Neuronal stem cell (in vitro differentiated cells): ENCODE results near the gene COL2A1.

Source experiments
- DNase-seq: peaks from one replicate; pipeline ENCODE4 v3.0.0-alpha.2; 2013; ENCODE audit warnings: low spot score
- H2AFZ ChIP-seq: one replicate; pipeline ENCODE4 v1.6.1; 2013; ENCODE audit warnings: mild to moderate bottlenecking, low read length, inconsistent platforms
- H2AK5ac ChIP-seq: 2 replicates; pipeline ENCODE4 v1.6.1; 2013; ENCODE audit warnings: low read depth, mild to moderate bottlenecking, inconsistent platforms, low read length, moderate library complexity, mixed read lengths
- H2BK120ac ChIP-seq: 2 replicates; pipeline ENCODE4 v1.6.1; 2013; ENCODE audit warnings: low read depth, mild to moderate bottlenecking, inconsistent platforms, low read length, moderate library complexity, mixed read lengths
- H2BK12ac ChIP-seq: one replicate; pipeline ENCODE4 v1.6.1; 2013; ENCODE audit warnings: low read length, inconsistent platforms
- H2BK15ac ChIP-seq: 2 replicates; pipeline ENCODE4 v1.6.1; 2013; ENCODE audit warnings: mild to moderate bottlenecking, low read length, inconsistent platforms, mixed read lengths
- H2BK5ac ChIP-seq: one replicate; pipeline ENCODE4 v1.6.1; 2013; ENCODE audit warnings: inconsistent platforms, mild to moderate bottlenecking, low read length, moderate library complexity
- H3K14ac ChIP-seq: one replicate; pipeline ENCODE4 v1.6.1; 2013; ENCODE audit warnings: low read length, inconsistent platforms
- H3K18ac ChIP-seq: 2 replicates; pipeline ENCODE4 v1.6.1; 2013; ENCODE audit warnings: low read length, inconsistent platforms
- H3K23ac ChIP-seq: 2 replicates; pipeline ENCODE4 v1.6.1; 2013; ENCODE audit warnings: low read depth, mild to moderate bottlenecking, mixed read lengths, low read length, inconsistent platforms; ENCODE audit not compliant: poor library complexity
- H3K27ac ChIP-seq: replicated peaks from 3 replicates; pipeline ENCODE4 v1.5.1; 2013; ENCODE audit warnings: low read length, inconsistent platforms
- H3K27me3 ChIP-seq, 3 experiments: 2 replicates each; pipeline ENCODE4 v1.6.1; 2013; ENCODE audit warnings: low read length in 3 of 3, mild to moderate bottlenecking in 2 of 3, inconsistent platforms in 1 of 3, low read depth in 1 of 3, mixed read lengths in 1 of 3, moderate library complexity in 1 of 3; ENCODE audit not compliant: control insufficient read depth in 3 of 3, insufficient read depth in 3 of 3
- H3K36me3 ChIP-seq, 2 donors: replicated peaks in 1 of 2; 2 replicates each; pipeline ENCODE4 v1.6.1; 2013; ENCODE audit warnings: low read length in 2 of 2; ENCODE audit not compliant: control insufficient read depth in 2 of 2, insufficient read depth in 2 of 2
- H3K4ac ChIP-seq: 2 replicates; pipeline ENCODE4 v1.6.1; 2013; ENCODE audit warnings: inconsistent platforms, mild to moderate bottlenecking, low read length, moderate library complexity
- H3K4me1 ChIP-seq, 2 donors: 1 replicate in 1 of 2; 2 replicates in 1 of 2; pipeline ENCODE4 v1.6.1; 2013; ENCODE audit warnings: low read length in 2 of 2, low read depth in 1 of 2; ENCODE audit not compliant: control insufficient read depth in 2 of 2, insufficient read depth in 1 of 2
- H3K4me2 ChIP-seq: one replicate; pipeline ENCODE4 v1.6.1; 2013; ENCODE audit warnings: mild to moderate bottlenecking, low read length, inconsistent platforms; ENCODE audit not compliant: insufficient read depth, poor library complexity, severe bottlenecking
- H3K4me3 ChIP-seq, 2 donors: 2 replicates each; pipeline ENCODE4 v1.5.1; 2013; ENCODE audit warnings: low read length in 2 of 2, mild to moderate bottlenecking in 2 of 2, inconsistent platforms in 1 of 2, moderate library complexity in 1 of 2
- H3K79me1 ChIP-seq: one replicate; pipeline ENCODE4 v1.6.1; 2013; ENCODE audit warnings: low read depth, mild to moderate bottlenecking, inconsistent platforms, low read length, moderate library complexity
- H3K9ac ChIP-seq: one replicate; pipeline ENCODE4 v1.6.1; 2013; ENCODE audit warnings: mild to moderate bottlenecking, low read depth, low read length, inconsistent platforms; ENCODE audit not compliant: poor library complexity
- H3K9me3 ChIP-seq, 2 donors: replicated peaks in 1 of 2; 2 replicates each; pipeline versions ENCODE3 to v1.6.1; 2013; ENCODE audit warnings: low read length in 2 of 2, mild to moderate bottlenecking in 2 of 2, inconsistent platforms in 1 of 2, low read depth in 1 of 2, mixed read lengths in 1 of 2, moderate library complexity in 1 of 2; ENCODE audit not compliant: control insufficient read depth in 2 of 2, insufficient read depth in 1 of 2
- H4K8ac ChIP-seq: one replicate; pipeline ENCODE4 v1.6.1; 2013; ENCODE audit warnings: low read depth, mild to moderate bottlenecking, inconsistent platforms, low read length, moderate library complexity
- H4K91ac ChIP-seq: one replicate; pipeline ENCODE4 v1.6.1; 2013; ENCODE audit warnings: low read length, low read depth, mild to moderate bottlenecking, inconsistent platforms; ENCODE audit not compliant: poor library complexity
- WGBS, 2 donors: extraction: QIAGEN DNeasy Blood & Tissue Kit; methylation state at CpG; one replicate each; pipeline ENCODE4 v1.1.7; 2013; ENCODE audit warnings: missing lambda C conversion rate in 2 of 2, mixed read lengths in 1 of 2; ENCODE audit not compliant: insufficient read length in 2 of 2, insufficient replicate concordance in 1 of 2; ENCODE audit errors: extremely low coverage in 2 of 2; 5-methylcytosine and 5-hydroxymethylcytosine counted together

COL2A1 gene

DNA sequence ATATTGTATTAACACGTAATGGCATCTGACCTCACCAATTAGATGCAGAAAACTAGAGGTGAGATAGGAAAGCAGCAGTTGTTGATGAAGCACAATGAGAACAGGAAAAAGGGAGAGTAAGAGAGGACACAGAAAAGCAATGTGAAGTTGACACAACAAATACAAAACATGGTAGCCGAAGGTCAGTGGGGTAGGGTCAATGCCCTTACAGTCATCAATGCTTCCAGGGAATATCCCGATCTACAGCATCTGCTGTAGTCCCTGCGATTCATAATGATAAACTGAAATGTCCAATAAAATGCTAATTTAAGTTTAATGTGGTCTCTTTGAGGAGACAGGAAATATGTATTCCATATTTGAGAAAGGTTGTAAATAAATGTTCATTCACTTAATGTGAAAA, 2.9 kb upstream of the COL2A1 start:
- no peak overlapping the region for H2BK15ac ChIP-seq
- no peak overlapping the region for H3K23ac ChIP-seq
- no peak overlapping the region for H3K14ac ChIP-seq
- no peak overlapping the region for H3K27ac ChIP-seq
- no peak overlapping the region for H3K4me3 ChIP-seq
- H2BK120ac ChIP-seq: no peak overlapping the region
- no peak overlapping the region for H2BK12ac ChIP-seq
- no peak overlapping the region for H3K18ac ChIP-seq
- no peak overlapping the region for H3K9ac ChIP-seq
- no peak overlapping the region for H2AK5ac ChIP-seq
- H3K4me2 ChIP-seq: no peak overlapping the region
- no peaks in the 10 kb centered on the region for H3K36me3 ChIP-seq
- no CpG with 5 or more reads among the region's 4 CpGs for WGBS, 2 donors
- H3K9me3 ChIP-seq: no peaks in the 10 kb centered on the region
- H3K27me3 ChIP-seq: peaks cover 0 to 5% (median 4%) of the 10 kb centered on the region in 3 experiments
- peaks cover 12 to 22% of the 10 kb centered on the region in 2 donors for H3K4me1 ChIP-seq
- DNase-seq: no peak
- no peaks in the 10 kb centered on the region for H3K79me1 ChIP-seq
- H4K8ac ChIP-seq: no peak overlapping the region
- no peak overlapping the region for H4K91ac ChIP-seq
- H2AFZ ChIP-seq: no peak overlapping the region
- H3K4ac ChIP-seq: no peak overlapping the region
- no peak overlapping the region for H2BK5ac ChIP-seq

DNA sequence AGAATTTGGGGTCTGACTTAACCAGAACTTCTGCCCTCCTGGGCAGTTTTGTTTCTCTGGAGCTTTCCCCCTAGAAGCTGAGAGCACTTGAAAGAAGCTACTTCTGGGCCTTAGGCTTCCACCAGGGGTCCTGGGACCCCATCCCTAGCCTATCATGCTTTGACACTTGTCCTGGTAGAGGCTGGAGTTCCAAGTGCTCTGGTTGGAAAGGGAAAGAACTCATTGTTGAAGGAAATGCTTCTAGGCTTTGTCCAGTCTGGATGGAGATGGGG, 1.4 kb upstream of the COL2A1 start:
- H4K8ac ChIP-seq: no peak overlapping the region
- no peak overlapping the region for H3K9ac ChIP-seq
- peak overlapping the region; percentile 86 for H3K4me2 ChIP-seq
- no peak overlapping the region for H3K14ac ChIP-seq
- peak overlapping the region; percentile 93 for H2BK12ac ChIP-seq
- no peak overlapping the region for H3K4ac ChIP-seq
- peaks cover 22 to 24% of the 10 kb centered on the region in 2 donors for H3K4me1 ChIP-seq
- H2AFZ ChIP-seq: peak overlapping the region; percentile 89
- H3K9me3 ChIP-seq: no peaks in the 10 kb centered on the region
- H2BK15ac ChIP-seq: peak overlapping the region; percentile 82
- H2BK5ac ChIP-seq: no peak overlapping the region
- H2BK120ac ChIP-seq: peak overlapping the region; percentile 75
- H3K23ac ChIP-seq: no peak overlapping the region
- peak overlapping the region; percentile 89 for H4K91ac ChIP-seq
- no peaks in the 10 kb centered on the region for H3K36me3 ChIP-seq
- peak overlapping the region; percentile 98 for H3K18ac ChIP-seq
- peaks cover 0 to 5% (median 4%) of the 10 kb centered on the region in 3 experiments for H3K27me3 ChIP-seq
- H3K79me1 ChIP-seq: no peaks in the 10 kb centered on the region
- peak overlapping the region; percentile 91 for H3K27ac ChIP-seq
- no peak for DNase-seq
- H3K4me3 ChIP-seq: no peak overlapping the region
- peak overlapping the region; percentile 58 for H2AK5ac ChIP-seq

DNA sequence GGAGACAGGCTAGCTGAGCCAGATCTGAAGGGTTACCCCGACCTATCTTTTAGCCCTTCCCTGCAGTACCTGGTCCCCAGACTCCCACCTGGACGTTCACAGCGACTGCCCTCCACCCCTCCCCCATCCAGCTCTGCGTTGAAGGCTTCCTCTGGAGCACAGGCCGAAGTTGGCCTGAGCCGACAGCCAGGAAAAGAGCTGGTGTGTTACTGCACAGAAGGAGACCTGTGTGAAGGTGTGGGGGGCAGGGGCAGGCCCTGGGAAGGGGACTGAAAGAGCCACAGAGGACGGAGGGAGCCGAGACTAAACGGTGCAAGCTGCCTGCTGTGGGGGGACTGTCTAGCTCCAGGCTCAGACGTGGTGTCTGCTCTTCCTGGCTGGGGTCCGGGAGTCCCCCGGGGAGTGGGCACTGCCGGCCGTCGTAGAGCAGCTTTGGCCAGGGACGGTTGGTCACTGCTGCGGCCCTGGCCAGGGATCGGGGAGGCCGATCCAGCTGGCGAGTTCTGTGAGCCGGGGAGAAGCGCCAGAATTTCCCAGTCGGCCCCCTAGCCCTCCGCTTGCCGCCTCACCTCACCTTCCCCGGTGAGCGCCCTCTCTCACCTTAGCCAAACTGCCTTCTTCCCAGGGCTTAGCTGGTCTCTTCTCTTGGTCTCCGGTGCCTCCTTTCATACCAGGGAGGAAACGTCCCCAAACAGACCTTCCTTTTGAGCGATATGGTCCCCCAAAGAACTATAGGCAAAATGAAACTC, 899 bp upstream of the COL2A1 start:
- peak overlapping the region; percentile 91 for H3K27ac ChIP-seq
- H3K79me1 ChIP-seq: no peaks in the 10 kb centered on the region
- H3K18ac ChIP-seq: peak overlapping the region; percentile 98
- H2BK12ac ChIP-seq: peak overlapping the region; percentile 93
- peak overlapping the region; percentile 82 for H2BK15ac ChIP-seq
- peak overlapping the region; percentile 85 for H3K4ac ChIP-seq
- no peak overlapping the region for H3K14ac ChIP-seq
- H2BK120ac ChIP-seq: peak overlapping the region; percentile 75
- no peaks in the 10 kb centered on the region for H3K9me3 ChIP-seq
- H3K9ac ChIP-seq: peak overlapping the region; percentile 93
- peaks cover 2 to 4% of the 10 kb centered on the region in 2 donors for H3K36me3 ChIP-seq
- DNase-seq: no peak
- no CpG with 5 or more reads among the region's 30 CpGs for WGBS, 2 donors
- peaks cover 0 to 5% (median 4%) of the 10 kb centered on the region in 3 experiments for H3K27me3 ChIP-seq
- peak overlapping the region; percentile 89 for H2AFZ ChIP-seq
- H2BK5ac ChIP-seq: peak overlapping the region; percentile 96
- peak overlapping the region; percentile 24 for H4K8ac ChIP-seq
- H3K4me1 ChIP-seq: peaks cover 22 to 24% of the 10 kb centered on the region in 2 donors
- peak overlapping the region; percentile 86 for H3K4me2 ChIP-seq
- H3K23ac ChIP-seq: peak overlapping the region; percentile 45
- peak overlapping the region; percentile 58 for H2AK5ac ChIP-seq
- peak overlapping the region; percentile 89 for H4K91ac ChIP-seq
- H3K4me3 ChIP-seq: peak overlapping the region; percentile 71 to 75

DNA sequence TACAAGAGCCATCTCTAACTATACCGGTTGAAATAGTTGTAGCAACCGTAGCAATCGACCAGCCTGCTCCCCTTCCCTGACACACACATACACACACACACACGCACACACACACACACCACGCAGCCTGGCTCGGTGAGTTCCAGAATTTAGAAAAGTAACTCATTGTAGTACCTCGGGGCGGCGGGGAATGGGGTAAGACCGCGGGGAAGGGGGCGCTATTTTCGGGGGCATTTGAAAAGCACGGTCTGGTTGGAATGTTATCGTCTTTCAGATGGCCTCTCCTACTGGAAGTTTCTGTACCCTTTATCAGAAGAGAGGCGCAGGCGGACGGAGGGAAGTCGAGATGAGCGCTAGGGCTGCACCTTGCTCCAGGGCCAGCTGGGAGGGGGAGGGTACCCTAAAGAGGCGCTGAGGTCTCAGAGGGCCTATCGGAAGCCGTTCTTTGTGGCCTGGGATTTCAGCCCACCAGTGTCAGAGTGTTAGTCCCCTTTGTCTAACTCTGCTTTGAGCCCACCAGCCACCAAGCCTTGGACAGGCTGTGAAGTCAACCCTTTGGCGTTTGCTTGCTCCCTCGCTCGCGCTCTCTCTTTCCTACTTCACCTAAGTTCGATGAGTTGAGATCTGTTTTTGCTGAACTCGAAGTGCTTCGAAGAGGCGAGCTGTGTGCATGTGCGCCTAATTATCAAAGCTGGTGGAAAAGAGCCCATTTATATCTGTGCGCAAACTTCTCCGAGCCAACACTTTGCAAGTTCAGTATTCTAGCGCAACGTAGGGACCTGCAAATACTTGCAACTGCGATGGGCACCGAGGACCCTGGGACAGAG, 837 bp downstream of the COL2A1 start:
- Histone ChIP-seq H3K9me3 (no peaks in the 10 kb centered on the region), H3K4ac (no peak overlapping the region), H3K79me1 (peaks cover 5% of the 10 kb centered on the region), H2AFZ (peak overlapping the region; percentile 89), H3K27me3 (peaks cover 0 to 2% (median 2%) of the 10 kb centered on the region in 3 experiments), H3K36me3 (peaks cover 17 to 21% of the 10 kb centered on the region in 2 donors), H2AK5ac (peak overlapping the region; percentile 77), H2BK120ac (peak overlapping the region; percentile 57), H3K9ac (peak overlapping the region; percentile 100), H2BK5ac (peak overlapping the region; percentile 98), H3K4me1 (peaks cover 21 to 22% of the 10 kb centered on the region in 2 donors), H3K27ac (peak overlapping the region; percentile 81), H4K8ac (no peak overlapping the region), H3K23ac (peak overlapping the region; percentile 45), H2BK12ac (no peak overlapping the region), H3K4me3 (peak overlapping the region; percentile 71 to 98), H2BK15ac (peak overlapping the region; percentile 72), H4K91ac (no peak overlapping the region), H3K18ac (peak overlapping the region; percentile 99), H3K4me2 (peak overlapping the region; percentile 75), H3K14ac (peak overlapping the region; percentile 91)
- no CpG with 5 or more reads among the region's 38 CpGs for WGBS, 2 donors
- peak; percentile 50 for DNase-seq
